H1 (cell line): ENCODE measurements around the gene OXSR1. TPM values are rescaled to one million over a fixed set of nuclear protein-coding genes. Genes with fewer than 3 reads are reported as not detected.

Experiments
- CTCF ChIA-PET: fragments of 300-600 bp; sonication (Branson Sonifier 250); formaldehyde crosslinking; loops from one replicate; lab custom pipeline; 2021; ENCODE audit not compliant: partially characterized antibody; lab: Charles Lee
- POLR2A ChIA-PET: fragments of 300-600 bp; sonication (Branson Sonifier 250); formaldehyde crosslinking; loops from one replicate; lab custom pipeline; 2021; ENCODE audit warnings: inconsistent platforms; ENCODE audit not compliant: partially characterized antibody; lab: Charles Lee
- DNase-seq, 2 experiments: peaks; one replicate each; pipeline versions ENCODE4 v3.0.0 to v3.0.0-alpha.2; 2010 to 2022; ENCODE audit warnings: low spot score in 2 of 2, low read depth in 1 of 2, mixed read lengths in 1 of 2
- FAIRE-seq: peaks from 2 replicates; lab custom pipeline; 2011; peaks lifted over from hg19 to GRCh38; lab: Jason Lieb, UNC
- H2AFZ ChIP-seq: 2 replicates; pipeline ENCODE4 v1.8.1; 2012; ENCODE audit warnings: low read length, inconsistent platforms
- H2AK5ac ChIP-seq: 2 replicates; pipeline ENCODE4 v1.6.1; 2013; ENCODE audit warnings: low read depth, low read length
- H2BK120ac ChIP-seq: replicated peaks from 2 replicates; pipeline ENCODE3; 2013; ENCODE audit warnings: low read depth, low read length, inconsistent platforms
- H2BK12ac ChIP-seq: 2 replicates; pipeline ENCODE4 v1.6.1; 2013; ENCODE audit warnings: low read depth, low read length
- H2BK15ac ChIP-seq: 2 replicates; pipeline ENCODE4 v1.6.1; 2013; ENCODE audit warnings: low read length
- H2BK20ac ChIP-seq: 2 replicates; pipeline ENCODE4 v1.6.1; 2013; ENCODE audit warnings: low read length
- H2BK5ac ChIP-seq: 2 replicates; pipeline ENCODE4 v1.6.1; 2013; ENCODE audit warnings: low read depth, low read length
- H3K14ac ChIP-seq: 2 replicates; pipeline ENCODE4 v1.6.1; 2013; ENCODE audit warnings: inconsistent platforms; ENCODE audit not compliant: insufficient read length
- H3K18ac ChIP-seq: 2 replicates; pipeline ENCODE4 v1.6.1; 2013; ENCODE audit warnings: low read length; ENCODE audit errors: extremely low read depth
- H3K23ac ChIP-seq: 2 replicates; pipeline ENCODE4 v1.6.1; 2013; ENCODE audit warnings: inconsistent platforms; ENCODE audit not compliant: insufficient read length
- H3K23me2 ChIP-seq: 2 replicates; pipeline ENCODE4 v1.6.1; 2013; ENCODE audit warnings: low read depth, low read length
- H3K27ac ChIP-seq: 2 replicates; pipeline ENCODE4 v1.6.1; 2011; ENCODE audit warnings: low read depth, low read length, inconsistent platforms
- H3K27me3 ChIP-seq, 4 experiments: replicated peaks in 1 of 4; 1 replicate in 1 of 4; 2 replicates in 3 of 4; pipeline versions ENCODE4 v1.6.1 to v1.8.1; 2011 to 2013; ENCODE audit warnings: low read length in 3 of 4, mild to moderate bottlenecking in 3 of 4, inconsistent platforms in 2 of 4, mixed read lengths in 2 of 4, moderate library complexity in 1 of 4; ENCODE audit not compliant: control insufficient read depth in 3 of 4, insufficient read depth in 3 of 4; ENCODE audit errors: extremely low read depth in 1 of 4
- H3K36me3 ChIP-seq, 4 experiments: 2 replicates each; pipeline versions ENCODE4 v1.6.1 to v1.8.1; 2011 to 2013; ENCODE audit warnings: mild to moderate bottlenecking in 4 of 4, low read length in 3 of 4, moderate library complexity in 2 of 4, control low read depth in 1 of 4, inconsistent platforms in 1 of 4; ENCODE audit not compliant: insufficient read depth in 4 of 4, control insufficient read depth in 2 of 4
- H3K4ac ChIP-seq: replicated peaks from 2 replicates; pipeline ENCODE3; 2013; ENCODE audit warnings: low read length, low read depth, mixed read lengths, inconsistent platforms; ENCODE audit not compliant: insufficient read length
- H3K4me1 ChIP-seq, 4 experiments: replicated peaks in 1 of 4; 1 replicate in 1 of 4; 2 replicates in 3 of 4; pipeline versions ENCODE4 v1.6.1 to v1.8.1; 2011 to 2013; ENCODE audit warnings: low read length in 3 of 4, inconsistent platforms in 2 of 4, mixed read lengths in 1 of 4; ENCODE audit not compliant: insufficient read depth in 4 of 4, control insufficient read depth in 3 of 4
- H3K4me2 ChIP-seq, 2 experiments: 2 replicates each; pipeline versions ENCODE4 v1.6.1 to v1.8.1; 2011 to 2013; ENCODE audit warnings: low read depth in 2 of 2, low read length in 2 of 2, control low read depth in 1 of 2, inconsistent platforms in 1 of 2, mild to moderate bottlenecking in 1 of 2; ENCODE audit not compliant: insufficient read depth in 1 of 2
- H3K4me3 ChIP-seq, 4 experiments: fragments of 200-600, 300-600 bp in 1 of 4; sonication (generic), shearing (Covaris generic), sonication (Bioruptor Twin) in 1 of 4; 2 replicates each; pipeline versions ENCODE4 v1.5.1 to v1.8.1; 2011 to 2016; ENCODE audit warnings: low read length in 4 of 4, low read depth in 3 of 4, control low read depth in 2 of 4, inconsistent platforms in 2 of 4, mild to moderate bottlenecking in 2 of 4, mixed read lengths in 1 of 4, moderate library complexity in 1 of 4; ENCODE audit not compliant: insufficient read depth in 2 of 4; ENCODE audit errors: extremely low read depth in 1 of 4
- H3K56ac ChIP-seq: replicated peaks from 2 replicates; pipeline ENCODE3; 2013; ENCODE audit warnings: low read depth, mild to moderate bottlenecking, mixed read lengths, low read length, inconsistent platforms; ENCODE audit not compliant: insufficient read length
- H3K79me1 ChIP-seq: 2 replicates; pipeline ENCODE4 v1.6.1; 2013; ENCODE audit warnings: low read depth, low read length, control low read depth
- H3K79me2 ChIP-seq, 2 experiments: 2 replicates each; pipeline versions ENCODE4 v1.6.1 to v1.8.1; 2012 to 2013; ENCODE audit warnings: low read length in 2 of 2, mild to moderate bottlenecking in 2 of 2, inconsistent platforms in 1 of 2; ENCODE audit not compliant: insufficient read depth in 2 of 2, control insufficient read depth in 1 of 2
- H3K9ac ChIP-seq, 4 experiments: replicated peaks in 1 of 4; 1 replicate in 1 of 4; 2 replicates in 3 of 4; pipeline versions ENCODE4 v1.6.1 to v1.8.1; 2011 to 2013; ENCODE audit warnings: low read depth in 3 of 4, low read length in 3 of 4, control low read depth in 2 of 4, mild to moderate bottlenecking in 2 of 4, moderate library complexity in 2 of 4, inconsistent platforms in 1 of 4; ENCODE audit errors: extremely low read depth in 1 of 4
- H3K9me3 ChIP-seq, 2 experiments: 2 replicates each; pipeline versions ENCODE4 v1.6.1 to v1.8.1; 2012 to 2013; ENCODE audit warnings: mild to moderate bottlenecking in 2 of 2, moderate library complexity in 2 of 2, control low read depth in 1 of 2, inconsistent platforms in 1 of 2, low read depth in 1 of 2, low read length in 1 of 2, mixed read lengths in 1 of 2; ENCODE audit not compliant: insufficient read depth in 2 of 2
- H4K20me1 ChIP-seq, 2 experiments: replicated peaks in 1 of 2; 2 replicates each; pipeline versions ENCODE3 to v1.8.1; 2011 to 2013; ENCODE audit warnings: inconsistent platforms in 2 of 2, low read length in 2 of 2, mild to moderate bottlenecking in 1 of 2; ENCODE audit not compliant: insufficient read depth in 2 of 2, control insufficient read depth in 1 of 2
- H4K5ac ChIP-seq: 2 replicates; pipeline ENCODE4 v1.6.1; 2013; ENCODE audit warnings: low read length, low read depth, mixed read lengths, inconsistent platforms; ENCODE audit not compliant: insufficient read length
- H4K8ac ChIP-seq: 2 replicates; pipeline ENCODE4 v1.8.0; 2013; ENCODE audit warnings: mild to moderate bottlenecking, moderate library complexity, low read length, inconsistent platforms; ENCODE audit not compliant: insufficient read depth; ENCODE audit errors: extremely low read depth
- H4K91ac ChIP-seq: replicated peaks from 2 replicates; pipeline ENCODE3; 2013; ENCODE audit warnings: low read length, mixed read lengths, inconsistent platforms; ENCODE audit not compliant: insufficient read length
- RFX5 ChIP-seq: IDR thresholded peaks from 2 replicates; pipeline ENCODE4 v1.6.1; 2011; ENCODE audit warnings: low read depth, low read length, improper control_type of control experiment, borderline replicate concordance
- TEAD4 ChIP-seq: IDR thresholded peaks from 2 replicates; pipeline ENCODE4 v1.6.1; 2012; ENCODE audit warnings: low read depth, low read length, inconsistent platforms, mixed read lengths
- WGBS, 2 experiments: shearing (Covaris generic) in 1 of 2; methylation state at CpG; one replicate each; pipeline versions ENCODE4 v1.1.6 to v1.1.7; 2013 to 2015; ENCODE audit warnings: low lambda C conversion rate in 2 of 2, mixed read lengths in 2 of 2, inconsistent platforms in 1 of 2, low coverage in 1 of 2, missing lambda C conversion rate in 1 of 2; ENCODE audit not compliant: insufficient replicate concordance in 2 of 2, insufficient coverage in 1 of 2, insufficient read length in 1 of 2; ENCODE audit errors: extremely low coverage in 1 of 2, missing lambda C conversion rate in 1 of 2; 5-methylcytosine and 5-hydroxymethylcytosine counted together
- polyA plus RNA-seq, 7 experiments: library from polyadenylated mRNA; depleted of rRNA in 3 of 7; stranded (reverse) in 5 of 7; unstranded in 2 of 7; fragments of >200 nt in 5 of 7; fragments of 200-250 nt in 2 of 7; gene quantifications; 1 replicate in 5 of 7; 2 replicates in 1 of 7; 4 replicates in 1 of 7; pipeline versions ENCODE4 v1.2.1 to v1.2.3, GENCODE V29; 2011 to 2013; ENCODE audit warnings: missing spikeins in 2 of 7, mixed read lengths in 2 of 7
- total RNA-seq: library from RNA; stranded (reverse); fragmentation: NEBNext Ultra II Directional; extraction: Animal tissue kit (Norgen Biotek cat#: 25700); gene quantifications from 2 replicates; pipeline ENCODE4 v1.2.1, GENCODE V29; 2021

Gene OXSR1
- total and polyA plus RNA-seq, 2 of the 8 experiments (the other 6 are each of a cell fraction or from before 2014, with no cell fraction given), result 25.1 to 47.0 TPM

- Histone ChIP-seq H3K23me2 (no peaks in the 10 kb centered on the region), H2BK5ac (no peak overlapping the region), H3K9me3 (no peaks in the 10 kb centered on the region)
- CTCF ChIA-PET, result no interaction called here
- TF ChIP-seq TEAD4 (no peak), RFX5 (no peak)
- TF ChIP-seq, all 59 proteins: peak for 0
- no peak overlapping the region for H3K27ac ChIP-seq
- no peak overlapping the region for H2BK120ac ChIP-seq
- H3K79me1 ChIP-seq, result peaks cover 2% of the 10 kb centered on the region; the same call in 1 of the 2 replicates
- no peaks in the 10 kb centered on the region for H3K4me1 ChIP-seq
- FAIRE-seq (no peak), DNase-seq (no peak)
- H3K23ac ChIP-seq, result no peak overlapping the region
- H4K20me1 ChIP-seq, result no peaks in the 10 kb centered on the region
- 83% methylated on average over 1 of the region's 1 CpG; no CpG with 5 or more reads in 1 of the 2 experiments for WGBS, 2 experiments
- H2BK15ac ChIP-seq, result no peak overlapping the region
- no peak overlapping the region for H3K18ac ChIP-seq
- no peak overlapping the region for H2BK20ac ChIP-seq
- POLR2A ChIA-PET, result no interaction called here
- H3K79me2 ChIP-seq, result no peaks in the 10 kb centered on the region
- no peak overlapping the region for H3K9ac ChIP-seq
- no peak overlapping the region for H4K5ac ChIP-seq
- H3K4me2 ChIP-seq, result no peak overlapping the region
- H3K27me3 ChIP-seq, result no peaks in the 10 kb centered on the region
- no peak overlapping the region for H3K4ac ChIP-seq
- no peak overlapping the region for H3K56ac ChIP-seq
- no peak overlapping the region for H2BK12ac ChIP-seq
- H3K36me3 ChIP-seq, result peaks cover 12 to 18% (median 15%) of the 10 kb centered on the region in 4 experiments
- H4K91ac ChIP-seq, result no peak overlapping the region
- H3K14ac ChIP-seq, result no peak overlapping the region
- H4K8ac ChIP-seq, result no peak overlapping the region
- no peak overlapping the region for H3K4me3 ChIP-seq
- no peak overlapping the region for H2AFZ ChIP-seq
- H2AK5ac ChIP-seq, result no peak overlapping the region
Observed at GRCh38 chr3:38257583-38257982, 92.2 kb downstream of the OXSR1 start.
